Measurements from ENCODE around the gene FGF1.
"Not testable (repeated sequence)": the region's sequence is repeated elsewhere in the genome, so short reads cannot be mapped to it uniquely, and the experiment has no call there.

FGF1 gene

DNA sequence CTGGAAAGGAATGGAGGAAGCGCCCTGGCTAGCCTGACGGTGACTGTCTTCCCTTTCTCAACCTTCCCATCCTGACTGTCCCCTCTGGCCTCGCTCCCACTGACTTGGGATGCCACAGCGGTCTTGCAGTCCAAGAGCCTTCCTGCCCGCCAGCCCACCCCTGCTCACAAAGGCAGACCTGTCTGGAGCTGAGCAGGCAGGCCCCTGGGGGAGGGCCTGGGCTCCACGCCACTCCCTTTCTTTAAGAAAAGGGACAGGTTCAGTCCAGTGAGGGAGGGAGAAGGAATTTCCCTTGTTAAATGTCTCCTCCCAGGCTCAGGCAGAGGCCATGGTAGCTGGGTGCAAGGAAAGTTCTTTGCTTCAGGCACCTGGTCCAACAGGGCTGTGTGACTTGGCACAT is 18.1 kb downstream of the FGF1 start:
- DNase-seq: no peak

DNA sequence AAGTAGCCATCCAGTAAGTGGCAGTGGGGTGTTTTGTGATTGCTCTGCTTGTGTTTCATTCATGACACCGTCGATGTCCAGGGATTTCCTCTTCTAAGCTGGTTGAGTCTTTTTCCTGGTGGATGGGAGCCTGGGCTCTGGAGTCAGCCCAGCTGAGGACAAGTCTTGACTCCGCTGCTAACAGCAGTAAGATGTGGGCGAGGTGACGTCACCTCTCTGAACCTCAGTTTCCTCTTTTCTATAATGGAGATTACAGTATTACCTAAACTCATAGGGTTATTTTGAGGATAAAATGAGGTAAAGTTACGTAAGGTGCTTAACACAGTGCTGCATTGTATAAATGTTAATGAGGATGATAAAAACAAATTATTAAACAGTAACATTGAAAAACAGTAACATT is 21.3 kb downstream of the FGF1 start:
- DNase-seq: no peak

DNA sequence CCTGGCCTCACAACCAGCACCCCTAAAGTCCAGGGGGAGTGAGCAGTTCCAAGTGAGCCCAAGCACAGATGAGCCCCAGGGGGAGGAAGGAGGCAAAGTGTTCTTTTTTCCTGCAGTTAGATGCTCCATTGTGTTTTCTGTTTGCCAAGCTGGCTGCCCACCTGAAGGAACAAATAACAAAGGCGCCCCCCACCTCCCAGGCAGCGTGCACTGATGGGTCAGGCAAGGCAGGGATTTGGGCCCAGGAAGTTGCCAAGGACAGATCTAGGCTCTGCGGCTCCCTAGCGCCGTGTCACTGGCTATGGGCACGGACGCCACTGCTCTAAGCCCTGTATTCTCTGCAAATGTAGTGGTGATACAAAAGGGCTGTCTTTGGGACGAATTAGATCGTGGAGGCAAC is 21.8 kb downstream of the FGF1 start:
- no peak for DNase-seq

DNA sequence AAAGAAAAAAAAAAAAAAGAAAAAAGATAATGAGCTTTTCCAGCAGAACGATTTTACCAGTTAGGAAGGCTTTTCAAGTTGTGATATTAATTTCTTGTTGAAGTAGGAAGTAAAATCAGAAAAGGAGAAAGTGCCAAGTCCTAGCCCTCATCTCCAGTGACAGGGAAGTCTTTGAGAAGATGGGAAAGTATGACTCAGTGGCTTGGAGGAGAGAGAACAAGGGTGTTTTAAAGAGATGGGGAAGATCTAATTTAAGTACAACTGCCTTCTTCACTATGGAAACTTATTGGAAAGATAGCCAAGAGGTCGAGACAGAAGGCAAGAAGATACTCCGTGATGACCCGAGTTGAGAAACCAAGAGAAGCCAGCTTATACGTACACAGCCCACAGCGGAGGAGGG is 22.6 kb downstream of the FGF1 start:
- no peak for DNase-seq

DNA sequence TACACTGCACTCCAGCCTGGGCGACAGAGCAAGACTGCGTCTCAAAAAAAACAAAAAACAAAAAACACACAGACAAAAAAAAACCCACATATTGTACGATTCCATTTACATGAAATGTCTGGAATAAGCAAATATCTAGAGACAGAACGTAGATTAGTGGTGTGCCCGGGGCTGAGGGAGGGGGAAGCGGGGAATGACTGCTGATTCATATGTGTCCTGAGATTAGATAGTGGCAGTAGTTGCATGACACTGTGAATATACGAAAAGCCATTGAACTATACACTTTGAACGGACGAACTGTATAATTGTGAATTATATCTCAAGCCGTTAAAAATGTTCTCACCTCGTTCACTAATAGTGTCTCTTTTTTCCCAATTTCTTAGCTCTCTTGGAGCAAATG is 23.9 kb downstream of the FGF1 start:
- no peak for DNase-seq

DNA sequence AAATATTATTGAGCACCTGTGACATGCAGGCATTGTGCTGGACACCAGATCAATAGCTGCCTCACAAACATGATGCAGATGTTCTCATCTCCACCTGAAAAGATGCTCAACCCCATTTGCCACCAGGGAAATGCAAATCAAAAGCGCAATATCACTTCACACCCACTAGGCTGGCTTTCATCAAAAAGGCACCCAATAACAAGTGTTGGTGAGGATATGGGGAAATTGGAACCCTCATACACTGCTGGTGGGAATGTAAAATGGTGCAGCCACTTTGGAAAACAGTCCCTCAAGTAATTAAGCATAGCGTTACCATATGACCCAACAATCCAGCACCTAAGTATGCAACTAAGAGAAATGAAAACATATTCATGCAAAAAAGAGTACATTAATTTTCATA is 24.7 kb downstream of the FGF1 start:
- no peak for DNase-seq

DNA sequence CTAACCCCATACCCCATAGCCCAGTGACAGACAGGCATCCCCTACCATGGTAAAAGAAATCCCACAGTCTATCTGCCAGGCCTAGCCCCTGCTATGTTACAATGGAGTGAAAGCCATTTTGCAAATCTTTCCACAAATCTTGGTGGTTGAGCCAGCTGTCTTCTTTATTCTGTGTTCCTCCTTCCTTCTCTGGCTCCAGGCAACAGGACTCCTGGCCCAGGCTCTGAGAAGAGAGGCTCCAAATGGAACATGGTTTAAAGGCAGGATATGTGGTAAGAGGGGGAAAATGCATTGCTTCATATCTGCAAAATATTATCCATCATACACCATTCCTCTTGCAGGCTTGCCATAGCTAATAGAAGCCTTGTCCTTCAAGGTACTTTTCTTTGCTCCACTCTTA is 25.2 kb downstream of the FGF1 start:
- no peak for DNase-seq

DNA sequence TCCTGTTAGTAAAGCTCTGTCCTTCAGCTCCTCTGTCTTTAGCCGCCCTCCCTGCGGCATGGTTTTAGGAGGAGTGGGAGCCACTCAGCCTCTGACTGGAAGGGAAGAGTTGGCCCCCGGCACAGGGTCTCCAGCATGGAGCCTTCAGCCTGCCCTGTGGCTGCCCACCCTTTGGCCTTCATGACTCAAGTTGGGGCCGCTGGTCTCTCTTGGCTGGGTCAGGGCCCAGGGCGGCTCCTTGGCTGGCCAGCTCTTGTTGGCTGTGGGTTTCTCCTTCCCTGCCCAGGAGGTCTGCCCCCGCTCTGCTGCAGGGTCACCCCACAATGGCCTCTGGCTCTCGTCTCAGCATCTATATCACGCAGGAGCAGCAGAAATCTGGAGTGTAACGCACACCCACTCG is 25.7 kb downstream of the FGF1 start:
- no peak for DNase-seq

DNA sequence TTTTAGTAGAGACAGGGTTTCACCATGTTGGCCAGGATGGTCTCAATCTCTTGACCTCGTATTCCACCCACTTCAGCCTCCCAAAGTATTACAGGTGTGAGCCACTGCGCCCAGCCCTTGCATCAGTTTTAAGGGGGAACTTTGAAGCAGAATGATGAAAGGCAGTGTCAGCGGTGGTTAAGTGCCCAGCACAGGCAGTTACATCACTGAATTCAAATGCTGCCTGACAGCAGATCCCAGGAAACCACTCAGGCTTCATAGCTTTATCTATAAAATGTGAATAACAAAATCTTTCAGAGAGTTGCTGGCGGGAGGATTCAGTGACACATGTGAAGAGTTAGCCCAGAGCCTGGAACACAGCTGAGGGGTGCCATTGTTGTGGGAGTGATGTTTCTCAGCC is 26.5 kb downstream of the FGF1 start:
- DNase-seq: no peak

DNA sequence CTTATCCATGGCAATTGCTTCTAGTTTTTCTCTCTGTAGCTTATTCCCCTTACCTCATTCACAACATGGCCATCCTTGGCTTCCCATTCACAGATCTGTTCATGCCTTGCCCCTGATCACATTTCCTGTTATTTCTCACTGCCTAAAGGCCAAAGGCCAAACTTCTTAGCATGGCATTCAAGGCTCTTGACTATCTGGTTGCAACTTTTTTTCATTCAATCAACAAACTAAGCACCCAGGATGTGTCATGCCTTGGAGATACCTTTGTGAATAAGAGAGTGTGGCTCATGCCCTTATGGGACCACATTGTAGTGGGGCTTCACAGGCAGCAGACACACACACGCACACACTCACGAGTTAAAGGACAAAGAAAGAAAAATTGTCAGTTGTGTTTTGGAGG is 27.6 kb downstream of the FGF1 start:
- no peak for DNase-seq

DNA sequence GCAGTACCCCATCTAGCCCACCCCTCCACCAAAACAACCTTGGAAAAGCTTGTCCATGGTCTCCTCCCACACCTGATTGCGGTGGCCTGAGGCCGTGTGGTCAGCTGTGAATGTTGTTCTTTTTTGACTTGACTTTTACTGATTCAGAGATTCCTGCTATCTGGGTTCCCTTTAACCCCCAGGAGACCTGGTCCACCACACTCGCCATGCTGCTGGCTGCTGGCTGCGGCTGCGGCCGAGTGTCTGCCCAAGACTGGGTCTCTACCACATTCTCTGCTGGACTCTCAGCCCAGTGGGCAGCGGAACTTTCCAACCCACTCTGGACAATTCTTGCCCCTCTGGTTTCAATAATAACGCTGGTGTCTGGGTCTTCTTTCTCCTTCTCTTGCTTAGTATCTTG is 28.4 kb downstream of the FGF1 start:
- DNase-seq: no peak

DNA sequence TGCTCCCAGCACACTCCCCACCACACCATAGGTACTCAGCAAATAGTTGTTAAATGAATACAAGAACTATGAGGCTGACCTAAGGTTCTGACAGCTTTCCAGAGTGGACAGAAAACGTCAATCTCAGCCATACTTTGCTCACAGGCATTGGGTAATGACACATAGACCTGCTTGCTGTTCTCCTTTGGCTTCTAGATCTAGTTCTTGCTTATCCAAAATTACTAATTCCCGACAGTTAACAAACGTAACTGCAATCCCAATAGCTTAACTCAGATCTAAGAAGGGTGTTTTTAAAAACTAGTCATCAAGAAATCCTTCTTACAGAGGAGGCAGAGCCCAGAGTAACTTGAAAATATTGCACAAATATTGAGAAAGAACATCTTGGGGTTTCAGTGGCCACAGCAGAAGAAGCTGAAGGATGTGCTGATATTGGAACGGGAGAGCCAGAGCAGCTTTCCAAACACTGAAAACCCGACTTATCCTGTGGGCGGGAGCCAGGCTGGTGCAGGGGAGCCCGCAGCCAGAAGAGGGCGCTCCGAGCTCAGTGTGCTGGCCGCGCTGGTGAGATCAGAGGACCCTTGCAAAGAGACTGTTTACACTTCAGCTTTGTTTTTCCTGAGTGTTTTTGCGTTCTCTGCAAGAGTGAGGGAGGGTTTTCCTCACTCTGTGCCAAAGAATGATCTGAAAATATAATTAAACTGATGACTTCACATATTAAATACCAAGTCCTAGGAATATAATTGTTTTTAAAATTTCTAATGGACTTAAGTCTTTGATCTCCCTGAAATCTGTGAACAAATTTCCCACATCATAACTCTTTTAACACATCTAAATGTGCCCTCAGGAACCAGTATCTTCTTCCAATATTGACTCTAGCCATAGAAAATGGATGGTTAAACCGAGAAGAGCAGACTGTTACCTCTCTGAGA is 30.3 kb downstream of the FGF1 start:
- no peak for DNase-seq

DNA sequence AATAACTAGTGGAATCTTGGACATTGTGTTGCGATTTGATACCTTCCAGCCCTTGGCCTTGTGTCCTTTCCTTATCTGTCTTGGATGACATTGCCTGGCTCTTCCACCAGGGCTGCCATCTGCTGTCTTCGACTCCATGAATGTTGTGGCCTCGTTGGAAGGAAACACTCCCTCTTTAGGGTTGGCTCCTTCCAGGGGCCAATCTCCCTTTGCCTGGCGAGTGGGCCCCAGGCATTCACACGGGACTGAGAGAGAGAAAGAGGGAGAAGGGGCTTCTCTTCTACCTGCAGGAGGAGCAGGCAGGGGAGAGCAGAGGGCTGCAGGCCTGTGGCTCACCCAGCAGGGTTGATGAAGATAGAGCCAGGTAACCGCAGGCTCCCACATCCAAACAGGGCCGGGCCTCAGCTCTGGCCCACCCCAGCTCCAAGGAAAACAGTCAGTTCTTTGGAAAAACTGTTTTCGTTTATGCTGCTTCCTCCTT is 31.3 kb downstream of the FGF1 start:
- DNase-seq: no peak

DNA sequence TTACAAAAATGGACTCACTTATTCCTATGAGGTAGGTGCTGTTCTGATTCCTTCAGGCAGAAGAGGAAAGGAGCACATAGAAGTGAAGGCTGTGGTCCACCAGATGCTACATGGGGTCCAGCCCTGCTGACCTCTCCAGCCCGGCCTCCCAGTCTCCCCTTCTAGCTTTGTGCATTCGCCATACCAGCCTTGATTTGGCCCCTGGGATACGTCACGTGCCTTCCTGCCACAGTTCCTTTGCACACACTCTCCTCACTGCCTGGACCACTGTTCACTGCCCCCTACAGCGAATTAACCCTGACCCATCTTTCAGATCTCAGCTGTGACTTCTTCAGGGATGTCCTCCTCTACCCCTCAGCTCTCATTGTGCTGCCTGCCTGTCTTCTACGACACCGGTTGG is 32.6 kb downstream of the FGF1 start:
- DNase-seq: no peak

DNA sequence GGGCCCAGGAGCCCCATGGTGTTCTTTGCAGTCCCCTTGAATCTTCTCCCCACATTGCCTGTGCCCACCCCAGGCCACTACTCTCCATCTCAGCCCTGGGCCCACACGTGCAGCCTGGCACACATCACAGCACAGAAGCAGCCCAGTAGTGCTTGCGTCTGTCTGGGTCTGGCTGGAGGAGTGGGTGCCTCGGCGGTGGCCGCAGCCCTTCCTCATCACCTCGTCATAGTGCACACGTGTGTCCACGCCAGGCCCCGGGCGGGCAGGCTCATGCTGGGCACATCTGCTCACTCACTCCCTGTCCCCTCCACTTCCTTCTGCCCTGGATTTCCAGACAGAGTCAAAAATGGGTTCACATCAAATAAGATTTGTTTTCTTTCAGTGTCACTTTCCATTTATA is 33.3 kb downstream of the FGF1 start:
- DNase-seq: no peak

DNA sequence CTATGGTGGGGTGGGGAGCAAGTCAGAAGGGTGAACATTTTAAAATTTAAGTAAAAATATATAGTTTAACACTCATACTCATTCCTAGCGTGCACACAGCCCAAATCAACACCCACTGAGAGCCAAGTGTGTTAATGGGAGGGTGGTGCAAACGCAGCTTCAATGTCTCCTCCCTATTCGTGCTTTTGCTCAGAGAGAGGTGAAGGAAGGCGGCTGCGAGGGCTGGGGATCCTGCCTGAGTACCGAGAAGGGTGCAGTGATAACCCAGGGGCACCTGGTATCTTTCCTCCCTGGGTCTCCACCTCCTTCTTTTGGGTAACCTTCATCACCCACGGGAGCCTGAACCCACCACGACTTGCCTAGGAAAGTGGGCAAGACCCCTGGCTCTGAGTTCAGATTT is 35.0 kb downstream of the FGF1 start:
- DNase-seq: no peak

DNA sequence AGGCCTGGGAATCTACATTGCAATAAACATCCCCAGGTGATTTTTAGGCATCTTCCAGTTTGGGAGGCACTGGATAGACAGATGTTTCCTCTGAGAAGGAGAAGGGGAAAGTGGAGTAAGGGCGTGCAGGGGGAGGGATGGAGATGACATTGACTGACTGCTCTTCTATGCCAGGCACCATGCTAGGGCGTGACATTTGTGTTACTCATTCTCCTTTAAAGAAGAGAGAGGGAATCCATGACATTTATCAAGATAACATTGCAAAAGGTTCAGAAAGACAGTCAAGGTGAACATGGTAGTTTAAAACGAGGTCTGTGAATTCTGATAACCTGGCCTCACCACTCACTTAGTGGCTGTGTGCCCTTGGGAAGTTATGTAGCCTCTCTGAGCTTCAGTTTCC is 35.8 kb downstream of the FGF1 start:
- DNase-seq: no peak

DNA sequence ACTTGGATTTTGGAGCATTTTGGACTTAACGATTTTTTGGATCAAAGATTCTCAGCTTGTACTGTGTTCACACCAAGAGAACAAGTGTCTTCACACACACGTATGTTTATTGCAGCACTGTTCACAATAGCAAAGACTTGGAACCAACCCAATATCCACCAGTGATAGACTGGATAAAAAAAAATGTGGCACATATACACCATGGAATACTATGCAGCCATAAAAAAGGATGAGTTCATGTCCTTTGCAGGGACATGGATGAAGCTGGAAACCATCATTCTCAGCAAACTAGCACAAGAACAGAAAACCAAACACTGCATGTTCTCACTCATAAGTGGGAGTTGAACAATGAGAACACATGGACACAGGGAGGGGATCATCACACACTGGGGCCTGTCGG is 37.8 kb downstream of the FGF1 start:
- DNase-seq: not testable (repeated sequence)

DNA sequence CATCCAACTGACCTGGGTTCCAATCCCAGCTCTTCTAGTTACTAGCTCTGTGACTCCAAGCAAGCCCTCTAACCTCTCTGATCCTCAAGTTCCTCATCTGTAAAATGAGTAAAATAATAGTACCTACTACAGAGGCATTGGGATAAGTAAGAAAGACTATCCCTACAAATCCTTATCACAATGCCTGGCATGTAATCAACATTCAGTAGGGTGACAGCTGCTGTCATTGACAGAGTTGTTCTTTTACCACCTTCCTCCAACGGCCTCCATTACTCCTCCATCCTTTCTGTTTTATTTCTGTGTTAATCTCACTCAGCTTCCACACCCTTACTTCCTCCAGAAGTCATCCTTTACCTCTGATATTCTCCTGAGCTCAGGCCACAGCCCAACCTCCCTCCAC is 40.4 kb downstream of the FGF1 start:
- DNase-seq: no peak

DNA sequence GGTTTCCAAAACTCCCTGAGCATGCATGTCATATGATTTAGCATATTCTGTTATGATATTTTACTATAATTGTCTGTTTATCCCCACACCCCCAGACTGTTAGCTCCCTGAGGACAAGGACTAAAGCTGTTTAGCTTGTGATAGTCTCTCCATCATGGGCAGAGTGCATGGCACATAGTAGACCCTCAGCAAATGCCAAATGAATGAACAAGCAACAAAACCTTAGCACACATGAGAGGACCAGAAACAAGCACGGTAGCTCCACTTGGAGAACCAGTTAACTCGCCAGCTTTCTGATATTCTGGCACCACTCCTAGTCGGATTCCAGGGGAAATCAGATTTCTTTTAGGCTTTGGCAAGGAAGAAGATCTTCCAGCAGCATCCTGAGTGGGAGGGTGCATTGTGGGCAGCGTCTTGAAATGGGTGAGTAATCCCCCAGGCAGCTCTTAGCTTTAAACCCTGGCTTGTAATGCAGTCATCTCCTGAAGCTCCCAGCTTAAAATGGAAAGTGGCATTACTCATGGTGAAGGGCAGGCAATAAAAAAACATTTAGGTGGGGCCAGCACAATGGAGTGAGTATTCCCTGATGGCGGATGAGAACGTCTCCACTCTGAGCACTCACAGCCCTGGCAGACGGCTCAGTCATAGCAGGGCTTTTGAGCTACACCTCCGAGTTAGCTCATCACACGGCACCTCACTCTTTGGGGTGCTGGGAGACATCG is 41.1 kb downstream of the FGF1 start:
- no peak for DNase-seq

DNA sequence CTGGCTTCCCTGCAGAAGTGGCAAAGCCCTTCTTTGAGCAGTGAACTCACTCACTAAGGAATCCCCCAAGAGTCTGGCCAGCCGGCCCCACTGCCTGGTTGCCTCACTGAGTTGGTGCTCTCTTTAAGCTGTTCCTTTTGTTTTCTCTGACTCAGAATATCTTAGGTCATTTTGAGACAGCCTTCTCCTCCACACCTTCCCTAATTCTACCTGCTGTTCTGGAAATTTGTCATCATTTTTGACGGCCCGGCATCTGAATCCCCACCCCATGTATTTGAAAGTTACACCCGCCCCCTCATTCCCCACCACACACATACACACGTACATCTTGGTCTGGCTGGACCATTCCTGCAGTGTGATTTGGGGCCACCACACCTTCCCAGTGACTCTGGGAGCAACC is 41.8 kb downstream of the FGF1 start:
- no peak for DNase-seq

DNA sequence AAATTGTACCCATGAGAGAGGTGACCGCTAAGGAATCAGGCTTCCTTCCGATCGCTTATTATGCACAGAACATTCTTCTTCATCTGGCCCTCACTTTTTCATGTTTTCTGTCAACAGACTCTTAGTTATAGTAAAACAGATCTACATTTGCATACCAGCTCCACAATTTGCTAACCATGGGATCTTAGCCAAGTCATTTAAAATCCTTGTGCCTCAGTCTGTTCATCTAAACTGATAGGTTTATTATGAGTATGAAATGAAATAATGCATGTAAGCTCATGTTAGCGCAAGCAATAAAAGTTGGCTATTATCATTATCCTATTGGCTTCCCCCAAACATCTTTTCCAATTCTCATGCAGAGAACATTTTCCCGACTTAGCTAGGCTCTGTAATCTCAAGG is 42.3 kb downstream of the FGF1 start:
- no peak for DNase-seq

DNA sequence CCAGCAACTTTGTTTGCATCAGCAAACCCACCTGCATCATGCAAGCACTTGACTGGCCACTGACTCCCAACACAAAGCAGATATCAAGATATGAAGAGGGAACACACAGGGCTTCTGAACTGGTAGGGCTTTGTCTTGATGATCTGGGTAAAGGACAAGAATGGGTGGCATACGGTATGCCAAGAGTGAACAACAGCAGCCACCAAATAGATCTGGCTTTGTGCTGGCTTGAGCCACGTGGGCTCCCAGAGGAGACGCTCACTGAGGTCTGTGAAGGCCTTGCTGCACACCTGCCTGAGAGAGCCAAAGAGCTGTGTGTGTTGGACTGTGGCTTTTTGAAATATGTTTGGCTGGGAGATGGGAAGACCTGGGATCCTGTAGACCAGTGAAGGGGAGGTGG is 43.5 kb downstream of the FGF1 start:
- no peak for DNase-seq

DNA sequence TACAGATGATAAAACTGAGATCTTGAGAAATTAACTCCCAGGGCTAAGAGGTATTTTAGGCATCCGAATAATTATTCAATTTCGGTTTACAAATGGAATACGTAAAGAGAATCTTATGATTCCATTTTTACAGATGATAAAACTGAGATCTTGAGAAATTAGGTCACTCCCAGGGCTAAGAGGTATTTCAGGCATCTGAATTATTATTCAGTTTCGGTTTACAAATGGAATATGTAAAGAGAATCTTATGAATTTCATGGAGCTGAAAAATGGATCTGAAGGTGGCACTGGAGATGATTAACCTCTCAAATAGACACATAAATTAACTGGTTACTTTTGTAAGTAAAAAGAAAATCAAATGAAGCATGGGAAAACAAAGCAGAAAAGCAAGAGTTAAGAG is 44.2 kb downstream of the FGF1 start:
- DNase-seq: no peak

All from cortex of kidney (tissue), 1 donor.